Neural cell (in vitro differentiated cells): ENCODE results near the gene PBX1.

Source experiments
- EP300 ChIP-seq: fragments of 450-650 bp; conservative IDR thresholded peaks from 2 replicates; pipeline ENCODE4 v1.6.1; 2014; ENCODE audit warnings: antibody characterized with exemption, mild to moderate bottlenecking, moderate library complexity; ENCODE audit not compliant: poor library complexity, severe bottlenecking
- EZH2 ChIP-seq: fragments of 200-600, 300-800 bp; shearing (Covaris generic), sonication (generic); IDR thresholded peaks from 2 replicates; pipeline ENCODE4 v1.6.1; 2014; ENCODE audit warnings: antibody characterized with exemption, low read length, borderline replicate concordance, mild to moderate bottlenecking; ENCODE audit not compliant: insufficient read depth, poor library complexity, severe bottlenecking
- POLR2AphosphoS5 ChIP-seq: IDR thresholded peaks from 2 replicates; pipeline ENCODE4 v1.6.1; 2012
- SMC3 ChIP-seq: fragments of 450-650 bp; conservative IDR thresholded peaks from 2 replicates; pipeline ENCODE4 v1.6.1; 2014; ENCODE audit warnings: antibody characterized with exemption, mild to moderate bottlenecking, moderate library complexity; ENCODE audit not compliant: poor library complexity
- TF ChIP-seq, protein P1 (sequence below): fragments of 450-650 bp; IDR thresholded peaks from 2 replicates; pipeline ENCODE4 v1.5.1; 2014; ENCODE audit warnings: antibody characterized with exemption, mild to moderate bottlenecking, moderate library complexity; ENCODE audit not compliant: poor library complexity, severe bottlenecking

DNA sequence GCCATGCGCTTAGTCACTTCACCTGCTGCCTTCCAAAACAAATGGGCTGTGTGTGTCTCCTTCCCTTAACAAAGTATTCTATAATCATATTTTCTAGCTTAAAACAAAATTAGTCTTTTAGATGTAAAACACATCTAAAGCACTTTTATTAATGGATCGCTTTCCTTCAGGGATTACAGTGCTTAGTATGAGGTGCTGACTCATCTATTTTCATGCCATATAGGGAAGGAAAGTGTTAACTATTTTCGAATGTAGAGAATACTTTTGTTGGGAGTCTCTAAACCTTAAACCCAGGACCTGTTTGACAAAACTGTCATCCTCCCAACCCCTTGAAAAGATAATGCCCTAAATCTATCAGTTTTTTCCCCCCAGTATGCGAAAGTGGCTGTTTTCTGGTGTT is 90.2 kb downstream of the PBX1 start:
- TF ChIP-seq, protein P1, sequence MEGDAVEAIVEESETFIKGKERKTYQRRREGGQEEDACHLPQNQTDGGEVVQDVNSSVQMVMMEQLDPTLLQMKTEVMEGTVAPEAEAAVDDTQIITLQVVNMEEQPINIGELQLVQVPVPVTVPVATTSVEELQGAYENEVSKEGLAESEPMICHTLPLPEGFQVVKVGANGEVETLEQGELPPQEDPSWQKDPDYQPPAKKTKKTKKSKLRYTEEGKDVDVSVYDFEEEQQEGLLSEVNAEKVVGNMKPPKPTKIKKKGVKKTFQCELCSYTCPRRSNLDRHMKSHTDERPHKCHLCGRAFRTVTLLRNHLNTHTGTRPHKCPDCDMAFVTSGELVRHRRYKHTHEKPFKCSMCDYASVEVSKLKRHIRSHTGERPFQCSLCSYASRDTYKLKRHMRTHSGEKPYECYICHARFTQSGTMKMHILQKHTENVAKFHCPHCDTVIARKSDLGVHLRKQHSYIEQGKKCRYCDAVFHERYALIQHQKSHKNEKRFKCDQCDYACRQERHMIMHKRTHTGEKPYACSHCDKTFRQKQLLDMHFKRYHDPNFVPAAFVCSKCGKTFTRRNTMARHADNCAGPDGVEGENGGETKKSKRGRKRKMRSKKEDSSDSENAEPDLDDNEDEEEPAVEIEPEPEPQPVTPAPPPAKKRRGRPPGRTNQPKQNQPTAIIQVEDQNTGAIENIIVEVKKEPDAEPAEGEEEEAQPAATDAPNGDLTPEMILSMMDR, result no peak
- TF ChIP-seq SMC3 (no peak), EZH2 (no peak), POLR2AphosphoS5 (no peak), EP300 (no peak)
